Liver (tissue), 3 donors: ENCODE results near the gene PRPF40B.
A peak's percentile ranks its signal among the peaks of the same experiment; 100 is the strongest.

Experiments
- ATF3 ChIP-seq: IDR thresholded peaks from 2 replicates; pipeline ENCODE4 v1.6.1; 2016; ENCODE audit warnings: antibody characterized with exemption
- CTCF ChIP-seq: fragments of 150-350 bp; IDR thresholded peaks from 2 replicates; pipeline ENCODE4 v1.5.1; 2017; ENCODE audit warnings: improper control_type of control experiment, low read depth, low read length; ENCODE audit not compliant: missing input control
- HNF4A ChIP-seq, 2 donors: conservative IDR thresholded peaks; 2 replicates each; pipeline ENCODE4 v1.6.1; 2016; ENCODE audit warnings: antibody characterized with exemption in 2 of 2, mild to moderate bottlenecking in 2 of 2
- HNF4G ChIP-seq: IDR thresholded peaks from 2 replicates; pipeline ENCODE4 v1.6.1; 2016; ENCODE audit warnings: antibody characterized with exemption
- JUND ChIP-seq, 2 donors: IDR thresholded peaks; 2 replicates each; pipeline ENCODE4 v1.6.1; 2016; ENCODE audit warnings: antibody characterized with exemption in 2 of 2
- MAX ChIP-seq: IDR thresholded peaks from 2 replicates; pipeline ENCODE4 v1.6.1; 2016; ENCODE audit warnings: antibody characterized with exemption
- RAD21 ChIP-seq, 2 donors: IDR thresholded peaks; 2 replicates each; pipeline ENCODE4 v1.6.1; 2016; ENCODE audit warnings: antibody characterized with exemption in 2 of 2, mild to moderate bottlenecking in 2 of 2
- REST ChIP-seq: IDR thresholded peaks from 2 replicates; pipeline ENCODE4 v1.6.1; 2016; ENCODE audit warnings: antibody characterized with exemption, mild to moderate bottlenecking
- SP1 ChIP-seq: IDR thresholded peaks from 2 replicates; pipeline ENCODE4 v1.6.1; 2018; ENCODE audit warnings: antibody characterized with exemption, mild to moderate bottlenecking
- TAF1 ChIP-seq: conservative IDR thresholded peaks from 2 replicates; pipeline ENCODE4 v1.6.1; 2016; ENCODE audit warnings: antibody characterized with exemption, mild to moderate bottlenecking
- YY1 ChIP-seq: IDR thresholded peaks from 2 replicates; pipeline ENCODE4 v1.6.1; 2016; ENCODE audit warnings: antibody characterized with exemption, mild to moderate bottlenecking
- donor health status: healthy.
- donor health status: healthy.

- TF ChIP-seq REST = no peak
- no peak for TF ChIP-seq ATF3
- TF ChIP-seq CTCF = peak; percentile 19
- no peak for TF ChIP-seq HNF4A (conservative IDR thresholded peaks at IDR 0.05)
- TF ChIP-seq JUND (IDR thresholded peaks at IDR 0.05) = no peak
- TF ChIP-seq YY1 = no peak
- TF ChIP-seq TAF1 = peak; percentile 34
- TF ChIP-seq SP1 = peak; percentile 47
- no peak for TF ChIP-seq HNF4G
- TF ChIP-seq RAD21 (IDR thresholded peaks at IDR 0.05) = peak; percentile 23 to 45
- no peak for TF ChIP-seq MAX
Measured at GRCh38 chr12:49673446-49674317, 50.3 kb downstream of the PRPF40B start.
